Left lung (tissue), 10 donors: Measurements from ENCODE around the gene SOX13. TPM values are rescaled to one million over a fixed set of nuclear protein-coding genes. Genes with fewer than 3 reads are reported as not detected.

Experiments
- ATAC-seq: fragments of 200-7000 bp; cut with Tn5 transposase; one replicate; pipeline ENCODE4 v1.9.1; 2020; ENCODE audit warnings: moderate library complexity
- DNase-seq, 4 donors: peaks; one replicate each; pipeline ENCODE4 v3.0.0-alpha.2; 2013 to 2020
- H3K27ac ChIP-seq, 2 donors: fragments of 200-600 bp; sonication (generic) in 1 of 2; one replicate each; pipeline versions ENCODE4 v1.5.0 to v1.8.0; 2020 to 2021
- H3K27me3 ChIP-seq, 2 donors: fragments of 200-600 bp; sonication (generic) in 1 of 2; one replicate each; pipeline versions ENCODE4 v1.5.0 to v1.8.0; 2020 to 2021
- H3K36me3 ChIP-seq, 2 donors: fragments of 200-600 bp; sonication (generic) in 1 of 2; one replicate each; pipeline versions ENCODE4 v1.5.0 to v1.8.0; 2020 to 2021
- H3K4me1 ChIP-seq, 2 donors: fragments of 200-600 bp; one replicate each; pipeline ENCODE4 v1.8.0; 2021
- H3K4me3 ChIP-seq, 2 donors: fragments of 200-600 bp; sonication (generic) in 1 of 2; one replicate each; pipeline versions ENCODE4 v1.5.0 to v1.8.0; 2020 to 2021; ENCODE audit warnings: mild to moderate bottlenecking in 1 of 2
- H3K9me3 ChIP-seq, 2 donors: fragments of 200-600 bp; sonication (generic) in 1 of 2; one replicate each; pipeline versions ENCODE4 v1.5.0 to v1.8.0; 2020 to 2021
- intact Hi-C, 2 donors: fragments of 100-400 bp; cut with DNase I; formaldehyde crosslinking; loops; one replicate each; pipeline versions ENCODE4 v1.11.2 to v1.14.2; 2022
- polyA plus RNA-seq, 6 donors: library from polyadenylated mRNA; unstranded; fragments of 120-200 nt; gene quantifications; one replicate each; pipeline ENCODE4 v1.2.1, GENCODE V29; 2013; ENCODE audit not compliant: insufficient read length in 6 of 6
- total RNA-seq, 2 donors: library from RNA; stranded (reverse); fragmentation: NEBNext Ultra II Directional; extraction: Animal tissue kit (Norgen Biotek cat#: 25700); gene quantifications; one replicate each; pipeline ENCODE4 v1.2.1, GENCODE V29; 2021
- TF ChIP-seq, protein P1 (sequence below), 2 donors: fragments of 200-600 bp; sonication (generic) in 1 of 2; IDR thresholded peaks; one replicate each; pipeline versions ENCODE4 v1.5.0 to v1.8.0; 2021; ENCODE audit warnings: antibody characterized with exemption in 2 of 2
- donor health status: DM: no; HTN: yes; CAD: no.
- donor health status: DM: no; HTN: no; CAD: no.

The SOX13 gene
- total and polyA plus RNA-seq, 8 donors, result 41.7 to 62.8 (median 49.1) TPM

DNA sequence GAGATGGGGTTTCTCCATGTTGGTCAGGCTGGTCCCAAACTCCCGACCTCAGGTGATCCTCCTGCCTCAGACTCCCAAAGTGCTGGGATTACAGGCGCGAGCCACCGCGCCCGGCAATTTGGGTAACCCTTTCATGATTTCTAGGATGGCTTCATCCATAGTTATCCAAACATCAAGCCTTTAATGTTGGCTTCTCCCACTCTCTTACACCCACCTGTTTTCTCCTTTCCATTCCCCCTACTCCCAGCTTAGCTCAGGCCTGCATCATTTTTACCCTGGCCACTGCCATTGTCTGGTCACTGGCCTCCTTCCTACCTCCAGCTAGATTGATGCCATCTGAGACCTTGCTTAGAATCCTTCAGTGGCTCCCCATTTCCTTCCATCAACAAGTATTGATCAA is 2.0 kb upstream of the SOX13 start:
- H3K9me3 ChIP-seq, result no peaks in the 10 kb centered on the region
- TF ChIP-seq, protein P1, sequence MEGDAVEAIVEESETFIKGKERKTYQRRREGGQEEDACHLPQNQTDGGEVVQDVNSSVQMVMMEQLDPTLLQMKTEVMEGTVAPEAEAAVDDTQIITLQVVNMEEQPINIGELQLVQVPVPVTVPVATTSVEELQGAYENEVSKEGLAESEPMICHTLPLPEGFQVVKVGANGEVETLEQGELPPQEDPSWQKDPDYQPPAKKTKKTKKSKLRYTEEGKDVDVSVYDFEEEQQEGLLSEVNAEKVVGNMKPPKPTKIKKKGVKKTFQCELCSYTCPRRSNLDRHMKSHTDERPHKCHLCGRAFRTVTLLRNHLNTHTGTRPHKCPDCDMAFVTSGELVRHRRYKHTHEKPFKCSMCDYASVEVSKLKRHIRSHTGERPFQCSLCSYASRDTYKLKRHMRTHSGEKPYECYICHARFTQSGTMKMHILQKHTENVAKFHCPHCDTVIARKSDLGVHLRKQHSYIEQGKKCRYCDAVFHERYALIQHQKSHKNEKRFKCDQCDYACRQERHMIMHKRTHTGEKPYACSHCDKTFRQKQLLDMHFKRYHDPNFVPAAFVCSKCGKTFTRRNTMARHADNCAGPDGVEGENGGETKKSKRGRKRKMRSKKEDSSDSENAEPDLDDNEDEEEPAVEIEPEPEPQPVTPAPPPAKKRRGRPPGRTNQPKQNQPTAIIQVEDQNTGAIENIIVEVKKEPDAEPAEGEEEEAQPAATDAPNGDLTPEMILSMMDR (IDR thresholded peaks at IDR 0.05), result no peak
- H3K4me3 ChIP-seq, result no peak overlapping the region
- H3K27me3 ChIP-seq, result peaks cover 0 to 52% of the 10 kb centered on the region in 2 donors
- ATAC-seq (no peak), DNase-seq (no peak)
- peaks cover 2 to 25% of the 10 kb centered on the region in 2 donors for H3K4me1 ChIP-seq
- intact Hi-C loops, result loop anchor here in 1 of 2 donors (10.0 kb wide), 1 partner anchor 54 kb away; no protein-coding TSS in a partner anchor
- H3K27ac ChIP-seq, result no peak overlapping the region
- no peaks in the 10 kb centered on the region for H3K36me3 ChIP-seq

DNA sequence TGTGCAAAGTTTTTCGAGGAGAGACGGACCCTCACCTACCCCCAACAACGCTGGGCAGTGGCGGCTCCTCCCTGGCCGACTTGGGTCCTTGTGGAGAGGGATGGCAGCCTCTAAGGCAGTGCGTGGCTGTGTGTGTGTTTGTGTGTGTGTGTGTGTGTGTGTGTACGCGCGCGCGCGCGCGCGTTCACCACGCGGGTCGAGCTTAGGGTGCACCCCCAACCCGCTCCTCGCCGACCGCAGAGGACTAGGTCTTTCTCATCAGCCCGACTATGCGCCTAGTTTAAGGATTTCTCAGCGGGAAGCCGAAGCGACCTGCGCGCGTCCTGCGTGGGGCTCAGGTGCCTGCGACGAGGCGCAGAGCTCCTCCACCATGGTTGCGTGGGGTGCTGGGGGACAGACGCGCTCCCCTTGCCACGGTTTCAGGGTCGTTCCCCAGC is 940 bp downstream of the SOX13 start:
- DNase-seq (peak in 1 of 4 donors; percentile 58), ATAC-seq (peak; percentile 10)
- Histone ChIP-seq H3K9me3 (no peaks in the 10 kb centered on the region), H3K4me3 (peak overlapping the region; percentile 65 to 66), H3K27ac (peak overlapping the region; percentile 78 to 86), H3K4me1 (peaks cover 29 to 47% of the 10 kb centered on the region in 2 donors), H3K36me3 (no peaks in the 10 kb centered on the region), H3K27me3 (peaks cover 0 to 64% of the 10 kb centered on the region in 2 donors)
- intact Hi-C loops, result loop anchor here in 1 of 2 donors (10.0 kb wide), 1 partner anchor 51 kb away; no protein-coding TSS in a partner anchor
- TF ChIP-seq, protein P1 (IDR thresholded peaks at IDR 0.05), result no peak

DNA sequence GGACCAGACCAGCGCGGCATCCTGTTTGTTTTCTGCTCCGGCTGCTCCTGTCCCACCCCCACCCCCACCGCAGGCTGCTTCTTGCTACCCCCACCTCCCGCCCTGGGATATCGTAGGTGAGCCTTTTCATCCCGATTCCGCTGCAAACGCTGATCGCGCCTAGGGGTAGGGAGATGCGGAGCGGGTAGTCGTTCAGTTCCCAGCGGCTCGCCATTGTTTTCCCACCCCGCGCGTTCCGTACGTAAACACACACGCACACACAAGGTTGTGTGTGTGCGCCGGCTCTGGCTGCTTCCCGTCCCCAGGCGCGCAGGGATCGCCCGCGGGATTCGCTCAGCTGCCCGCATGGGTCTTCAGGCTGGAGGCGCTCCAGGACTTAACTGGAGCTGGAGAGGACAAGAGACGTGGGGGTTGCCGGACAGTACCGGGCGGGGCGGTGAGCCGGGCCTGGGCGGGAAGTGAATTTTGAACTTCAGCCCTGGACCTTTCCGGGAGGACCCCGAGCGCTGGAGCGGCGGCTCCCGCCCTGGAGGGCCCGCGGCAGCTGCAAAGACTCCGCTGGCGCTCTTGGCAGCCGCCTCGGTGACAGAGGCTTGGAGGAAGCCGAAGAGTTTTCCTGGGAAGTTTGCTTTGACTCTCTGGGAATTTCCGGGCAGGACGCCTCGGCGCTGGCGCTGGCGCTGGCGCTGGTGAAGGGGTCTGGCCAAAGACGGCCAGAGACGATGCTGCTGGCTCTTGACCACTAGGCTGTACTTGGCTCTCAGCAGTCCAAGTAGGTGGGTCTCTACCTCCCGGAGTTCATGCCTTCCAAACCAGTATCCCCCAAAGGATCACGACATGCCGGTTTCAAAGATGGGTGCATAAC is 1.6 kb downstream of the SOX13 start:
- peak; percentile 38 for ATAC-seq
- TF ChIP-seq, protein P1 (IDR thresholded peaks at IDR 0.05), result no peak
- peaks cover 34 to 53% of the 10 kb centered on the region in 2 donors for H3K4me1 ChIP-seq

DNA sequence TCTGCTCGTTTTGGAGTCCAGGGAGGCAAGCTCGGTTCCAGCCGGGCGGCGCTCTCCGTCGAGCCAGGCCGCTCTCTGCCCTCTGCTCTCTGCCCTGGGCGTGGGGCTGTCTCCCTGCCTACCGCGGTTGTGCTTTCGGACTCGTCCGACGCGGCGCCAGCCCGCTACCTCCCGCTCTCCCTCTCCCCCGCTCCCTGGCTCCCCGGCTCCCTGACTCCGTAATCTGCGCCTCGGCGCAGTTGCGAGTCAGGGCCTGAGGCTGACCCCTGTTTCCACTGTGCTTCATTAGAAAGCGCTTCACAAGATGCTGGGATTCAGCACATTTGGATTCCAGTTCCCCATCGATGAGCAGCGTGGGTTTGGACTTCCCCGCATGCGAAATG is 2.2 kb downstream of the SOX13 start:
- H3K27me3 ChIP-seq, result peaks cover 0 to 64% of the 10 kb centered on the region in 2 donors
- DNase-seq, result peak in 2 of 4 donors; percentile 36 to 82
- intact Hi-C loops, result loop anchor here in 1 of 2 donors (10.0 kb wide), 1 partner anchor 50 kb away; no protein-coding TSS in a partner anchor
- no peaks in the 10 kb centered on the region for H3K9me3 ChIP-seq
- no peaks in the 10 kb centered on the region for H3K36me3 ChIP-seq
- peak overlapping the region; percentile 78 to 86 for H3K27ac ChIP-seq
- peak; percentile 32 for ATAC-seq
- peaks cover 40 to 59% of the 10 kb centered on the region in 2 donors for H3K4me1 ChIP-seq
- TF ChIP-seq, protein P1 (IDR thresholded peaks at IDR 0.05), result no peak
- H3K4me3 ChIP-seq, result peak overlapping the region; percentile 65 to 66

More for the DNA sequence above, 1.6 kb downstream of the SOX13 start:
- Histone ChIP-seq H3K36me3 (no peaks in the 10 kb centered on the region), H3K9me3 (no peaks in the 10 kb centered on the region), H3K27me3 (peaks cover 0 to 64% of the 10 kb centered on the region in 2 donors), H3K4me3 (peak overlapping the region; percentile 65 to 66), H3K27ac (peak overlapping the region; percentile 78 to 86)
- intact Hi-C loops, result loop anchor here in 1 of 2 donors (10.0 kb wide), 1 partner anchor 50 kb away; no protein-coding TSS in a partner anchor
- DNase-seq, result peak; percentile 73 to 93 (median 86)
